HG03354 (cell line): ENCODE results near the gene TFF2.

Experiments
- ATAC-seq: cut with Tn5 transposase; IDR thresholded peaks from one replicate; pipeline ENCODE4 v1.9.1; 2021; ENCODE audit warnings: mild to moderate bottlenecking; ENCODE audit not compliant: unreplicated experiment, poor library complexity, severe bottlenecking

TFF2 gene

DNA sequence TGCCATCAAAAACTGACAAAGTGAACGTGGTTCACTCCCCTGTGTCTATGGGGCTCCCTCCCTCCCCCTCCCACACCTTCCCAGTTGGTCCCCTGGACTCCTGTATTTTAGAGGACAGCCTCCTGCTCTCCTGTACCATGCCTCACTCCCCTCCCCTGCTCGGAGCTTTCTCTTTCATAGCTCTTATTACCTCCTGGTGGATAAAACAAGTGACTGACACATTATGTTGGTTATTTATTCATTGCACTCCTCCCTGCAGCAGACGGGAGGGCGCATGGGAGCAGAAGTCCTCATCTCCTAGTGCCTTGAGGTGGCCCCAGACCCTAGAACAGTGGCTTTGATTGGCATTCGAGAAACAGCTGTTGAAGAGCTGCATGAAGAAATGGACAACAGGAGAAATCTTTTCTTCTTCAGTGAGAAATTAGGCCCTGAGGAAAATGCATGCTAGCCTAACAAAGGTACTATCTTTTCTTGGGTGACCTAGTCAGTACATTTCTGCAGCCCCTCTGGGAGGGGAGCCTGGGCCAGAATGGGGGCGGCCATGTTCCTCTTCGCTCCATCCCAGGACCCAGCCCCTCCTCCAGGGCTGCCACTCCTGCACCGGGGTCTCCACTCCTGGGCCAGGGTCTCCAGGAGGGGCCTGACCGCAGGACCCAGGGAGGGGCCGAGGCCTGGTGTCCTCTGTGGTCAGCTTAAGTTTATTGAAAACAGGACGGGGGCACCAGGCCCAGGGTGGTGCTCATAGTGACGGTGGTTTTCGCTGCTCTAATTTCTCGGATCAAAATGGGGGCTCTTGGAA, 16.8 kb upstream of the TFF2 start:
- ATAC-seq: no peak

- ATAC-seq: no peak
Observed at GRCh38 chr21:42366292-42367010, 15.7 kb upstream of the TFF2 start, which contains the start of gene TFF1. Gene TFF1, minus strand, starts transcription at chr21:42366535. Its CDS starts 40 bp downstream, at chr21:42366495.

DNA sequence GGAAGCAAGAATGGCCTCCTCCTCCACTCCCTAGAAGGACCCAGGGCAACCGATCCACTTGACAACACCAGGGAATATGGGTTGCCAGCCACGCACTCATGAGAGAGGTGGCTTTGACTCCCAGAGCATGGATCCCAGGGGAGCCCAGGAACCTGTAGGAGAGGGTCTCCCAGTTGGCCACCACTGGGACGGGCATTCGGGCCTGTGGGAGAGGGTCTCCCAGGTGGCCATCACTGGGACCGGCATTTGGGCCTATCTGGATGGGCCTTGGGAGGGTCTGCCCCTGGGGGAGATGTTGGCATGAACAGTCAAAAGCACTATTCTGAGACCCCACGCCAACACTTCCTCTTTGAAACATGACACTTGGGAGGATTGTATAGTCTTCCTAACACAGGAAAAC, 15.0 kb upstream of the TFF2 start:
- no peak for ATAC-seq

DNA sequence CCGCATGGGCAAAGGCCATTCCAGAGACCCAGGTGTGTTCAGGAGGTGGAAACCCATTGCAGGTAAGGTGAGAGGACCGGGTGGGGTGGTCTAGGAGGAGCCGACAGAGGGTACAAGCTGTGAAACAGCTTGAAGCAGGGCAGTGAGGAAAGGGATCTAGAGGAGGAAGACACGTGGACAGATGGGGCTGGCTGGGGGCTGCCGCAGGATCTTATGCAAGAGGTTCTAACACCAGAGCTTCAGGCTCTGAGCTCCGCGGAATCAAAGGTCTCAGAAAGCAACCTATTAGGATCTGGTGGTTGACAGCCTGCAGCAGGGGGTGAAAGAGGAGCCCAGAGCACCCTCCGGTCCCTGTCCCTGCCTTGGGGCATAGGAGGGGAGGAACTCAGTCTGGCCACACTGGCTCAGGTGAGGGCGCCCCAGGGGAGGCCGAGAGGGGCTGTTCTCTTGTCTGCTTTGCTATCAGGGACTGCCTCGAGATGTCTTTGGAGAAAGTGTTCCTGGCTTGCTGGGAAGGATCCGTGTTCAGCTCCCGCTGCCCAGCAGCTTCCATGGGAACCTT, 13.6 kb upstream of the TFF2 start:
- ATAC-seq: no peak

DNA sequence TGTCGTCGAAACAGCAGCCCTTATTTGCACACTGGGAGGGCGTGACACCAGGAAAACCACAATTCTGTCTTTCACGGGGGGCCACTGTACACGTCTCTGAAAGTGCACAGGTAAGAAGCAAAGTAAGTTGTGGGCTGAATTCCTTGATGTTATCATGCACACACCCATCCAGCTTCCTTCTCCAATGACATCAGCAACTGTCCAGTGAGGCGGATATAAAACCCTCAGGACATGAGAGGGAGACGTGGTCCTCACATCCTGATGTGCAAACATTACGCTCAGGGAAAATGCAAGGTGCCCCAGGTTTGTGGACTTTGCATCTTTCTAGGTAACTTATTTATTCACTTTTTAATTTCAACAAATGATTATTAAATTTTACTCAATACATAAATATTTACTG, 12.5 kb upstream of the TFF2 start:
- no peak for ATAC-seq

GRCh38 chr21:42362700-42363099, 11.9 kb upstream of the TFF2 start:
- ATAC-seq: no peak

GRCh38 chr21:42362198-42362597, 11.4 kb upstream of the TFF2 start:
- ATAC-seq: no peak

DNA sequence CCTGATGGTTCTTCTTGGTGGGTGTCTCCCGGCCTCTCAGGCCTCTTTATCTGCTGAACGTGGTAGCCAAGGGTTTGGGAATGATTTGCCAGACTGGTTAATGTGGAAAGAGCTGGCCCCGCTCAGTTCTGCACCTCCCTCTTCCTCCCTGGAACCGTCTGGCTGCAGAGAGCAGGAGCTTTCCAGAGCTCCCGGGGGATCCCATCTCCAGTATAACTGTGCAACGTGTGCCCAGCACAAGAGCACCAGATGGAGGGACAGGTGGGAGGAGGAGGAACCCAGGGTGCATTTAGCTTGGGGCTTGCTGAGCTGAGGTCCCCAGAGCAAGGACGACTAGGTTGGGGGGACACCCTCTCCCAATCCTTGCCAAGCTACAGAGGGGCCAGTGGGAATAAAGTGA, 10.5 kb upstream of the TFF2 start:
- no peak for ATAC-seq

DNA sequence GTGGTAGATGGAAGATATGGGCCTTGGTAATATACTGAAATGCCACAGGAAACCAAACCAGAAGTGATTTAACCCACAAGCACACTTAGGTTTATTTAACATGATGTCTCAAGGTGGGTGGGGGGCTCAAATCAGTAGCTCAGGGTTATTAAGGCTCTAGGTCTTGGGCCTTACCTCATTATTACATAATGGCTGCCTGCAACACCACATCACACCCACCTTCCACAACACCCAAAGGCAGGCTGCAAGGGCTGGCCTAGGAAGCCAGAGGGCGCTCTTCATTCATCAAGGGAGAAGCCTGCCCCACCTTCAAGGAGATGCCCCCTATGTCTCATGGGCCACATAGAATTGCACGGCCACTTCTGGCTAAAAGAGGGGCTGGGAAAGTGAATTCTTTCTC, 9.5 kb upstream of the TFF2 start:
- no peak for ATAC-seq

- ATAC-seq: no peak
Observed at GRCh38 chr21:42358937-42359336, 8.1 kb upstream of the TFF2 start.

GRCh38 chr21:42358261-42358660, 7.5 kb upstream of the TFF2 start:
- ATAC-seq: no peak

DNA sequence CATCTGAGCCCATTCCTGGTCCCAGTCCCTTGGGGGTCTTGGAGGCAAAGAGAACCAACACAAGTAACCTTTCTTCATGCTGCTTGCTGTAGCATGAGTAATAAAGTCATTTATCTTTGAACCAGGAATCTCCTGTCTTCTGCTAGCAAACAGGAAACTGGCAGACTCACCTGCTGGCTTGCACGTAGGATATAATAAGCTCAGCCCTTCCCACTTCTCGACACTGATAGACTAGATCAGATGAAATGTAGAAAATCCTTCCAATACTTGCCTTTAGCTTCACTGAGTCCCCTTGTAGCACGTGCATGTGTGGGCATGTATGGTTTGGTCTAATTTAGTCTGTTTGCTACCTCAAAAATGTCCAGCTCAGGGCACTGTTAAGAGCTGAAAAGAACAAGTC, 6.5 kb upstream of the TFF2 start:
- no peak for ATAC-seq

- no peak for ATAC-seq
Observed at GRCh38 chr21:42356650-42357049, 5.9 kb upstream of the TFF2 start.

- no peak for ATAC-seq
Observed at GRCh38 chr21:42356046-42356445, 5.3 kb upstream of the TFF2 start.

DNA sequence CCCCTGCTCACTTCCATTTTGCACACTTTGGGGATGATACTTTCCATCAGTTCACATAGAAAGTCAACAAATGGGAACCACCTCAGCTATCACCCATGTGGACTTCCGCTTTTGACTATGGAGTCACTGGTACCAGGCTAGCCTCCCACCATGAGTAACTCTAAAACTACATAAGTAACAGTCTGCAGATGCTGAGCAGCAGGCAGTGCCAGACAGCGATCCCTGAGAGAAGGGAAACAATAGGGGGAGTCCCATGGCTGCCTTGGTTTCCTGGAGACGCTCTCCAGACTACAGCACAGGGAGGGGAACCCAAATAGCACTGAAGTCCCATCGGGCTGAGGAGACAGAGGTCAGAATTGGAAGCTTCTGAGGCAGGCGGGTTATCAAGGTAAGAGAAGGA, 2.8 kb upstream of the TFF2 start:
- no peak for ATAC-seq

- no peak for ATAC-seq
Observed at GRCh38 chr21:42352441-42353095, 1.8 kb upstream of the TFF2 start.

DNA sequence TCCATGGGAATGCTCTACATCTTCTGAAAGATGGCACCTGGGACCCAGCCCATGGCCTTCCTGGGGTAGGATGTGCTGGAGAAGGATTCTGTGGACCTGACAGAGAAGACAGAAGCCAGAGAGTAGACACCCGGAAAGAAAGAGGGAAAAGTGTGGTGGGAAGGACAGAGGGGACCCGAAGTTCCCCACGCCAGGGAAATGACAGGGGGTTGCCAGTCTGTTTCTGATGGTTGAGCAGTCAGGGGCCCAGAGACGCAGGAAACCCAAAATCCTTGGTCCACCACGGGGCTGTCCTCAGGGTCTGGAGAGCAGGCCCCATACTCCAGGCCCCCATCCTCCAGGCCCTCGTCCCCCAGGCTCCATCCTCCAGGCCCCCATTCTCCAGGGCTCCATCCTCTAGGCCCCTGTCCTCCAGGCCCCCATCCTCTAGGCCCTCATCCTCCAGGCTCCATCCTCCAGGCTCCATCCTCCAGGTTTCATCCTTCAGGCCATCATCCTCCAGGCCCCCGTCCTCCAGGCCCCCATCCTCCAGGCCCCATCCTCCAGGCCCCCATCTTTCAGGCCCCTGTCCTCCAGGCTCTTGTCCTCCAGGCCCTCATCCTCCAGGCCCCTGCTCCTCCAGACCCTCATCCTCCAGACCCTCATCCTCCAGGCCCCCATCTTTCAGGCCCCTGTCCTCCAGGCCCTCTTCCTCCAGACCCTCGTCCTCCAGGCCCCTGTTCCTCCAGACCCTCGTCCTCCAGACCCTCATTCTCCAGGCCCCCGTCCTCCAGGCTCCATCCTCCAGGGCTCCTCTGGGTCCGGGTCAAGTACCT, 1.0 kb upstream of the TFF2 start:
- no peak for ATAC-seq

DNA sequence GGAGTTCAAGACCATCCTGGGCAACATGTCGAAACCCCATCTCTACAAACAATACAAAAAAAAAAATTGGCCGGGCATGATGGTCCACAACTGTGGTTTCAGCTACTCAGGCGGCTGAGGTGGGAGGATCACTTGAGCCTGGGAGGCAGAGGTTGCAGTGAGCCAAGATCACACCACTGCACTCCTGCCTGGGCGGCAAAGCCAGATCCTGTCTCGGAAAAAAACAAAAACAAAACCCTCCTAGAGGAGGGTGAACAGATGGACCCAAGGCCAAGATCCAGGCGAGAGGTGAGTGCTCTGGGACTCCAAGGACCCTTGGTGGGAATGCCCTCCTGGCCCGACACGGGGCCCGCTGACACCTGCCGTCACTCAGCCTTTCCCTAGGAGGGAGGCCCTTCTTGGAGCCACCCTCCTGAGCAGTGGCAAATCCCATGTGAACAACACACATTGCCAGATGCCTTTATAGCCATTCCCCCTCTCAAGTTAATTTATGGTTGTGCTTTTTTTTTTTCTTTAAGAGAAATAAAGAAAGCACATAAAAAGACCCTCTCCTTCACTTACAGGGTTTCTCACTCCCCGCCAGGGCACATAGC, 380 bp downstream of the TFF2 start:
- ATAC-seq: no peak
